GM19397 (cell line): Measurements from ENCODE around the gene AUTS2.

Experiments
- ATAC-seq: cut with Tn5 transposase; IDR thresholded peaks from one replicate; pipeline ENCODE4 v1.9.1; 2021; ENCODE audit warnings: mild to moderate bottlenecking, moderate library complexity; ENCODE audit not compliant: unreplicated experiment

The AUTS2 gene

GRCh38 chr7:70208236-70209063, 610.2 kb downstream of the AUTS2 start:
- no peak for ATAC-seq

- no peak for ATAC-seq
Measured at GRCh38 chr7:70210200-70210935, 612.1 kb downstream of the AUTS2 start.

GRCh38 chr7:70210936-70211310, 612.6 kb downstream of the AUTS2 start:
- no peak for ATAC-seq

GRCh38 chr7:70212281-70212680, 614.0 kb downstream of the AUTS2 start:
- no peak for ATAC-seq

- no peak for ATAC-seq
Measured at GRCh38 chr7:70214071-70214470, 615.8 kb downstream of the AUTS2 start.

- no peak for ATAC-seq
Measured at GRCh38 chr7:70215491-70215890, 617.2 kb downstream of the AUTS2 start.

- no peak for ATAC-seq
Measured at GRCh38 chr7:70217571-70217970, 619.3 kb downstream of the AUTS2 start.

GRCh38 chr7:70218006-70218405, 619.7 kb downstream of the AUTS2 start:
- no peak for ATAC-seq

- ATAC-seq = no peak
Measured at GRCh38 chr7:70219061-70219460, 620.8 kb downstream of the AUTS2 start.

GRCh38 chr7:70229242-70229641, 631.0 kb downstream of the AUTS2 start:
- ATAC-seq = no peak

- ATAC-seq = no peak
Measured at GRCh38 chr7:70230761-70231160, 632.5 kb downstream of the AUTS2 start.

- no peak for ATAC-seq
Measured at GRCh38 chr7:70233776-70234175, 635.5 kb downstream of the AUTS2 start.

- ATAC-seq = no peak
Measured at GRCh38 chr7:70237256-70237655, 639.0 kb downstream of the AUTS2 start.

GRCh38 chr7:70237831-70238575, 639.7 kb downstream of the AUTS2 start:
- ATAC-seq = peak; percentile 100

- ATAC-seq = no peak
Measured at GRCh38 chr7:70239918-70240317, 641.6 kb downstream of the AUTS2 start.

GRCh38 chr7:70240873-70241272, 642.6 kb downstream of the AUTS2 start:
- no peak for ATAC-seq

GRCh38 chr7:70241536-70242175, 643.4 kb downstream of the AUTS2 start:
- ATAC-seq = no peak

GRCh38 chr7:70242826-70243225, 644.6 kb downstream of the AUTS2 start:
- ATAC-seq = no peak

- no peak for ATAC-seq
Measured at GRCh38 chr7:70243443-70243842, 645.2 kb downstream of the AUTS2 start.

- no peak for ATAC-seq
Measured at GRCh38 chr7:70257921-70258320, 659.6 kb downstream of the AUTS2 start.

- no peak for ATAC-seq
Measured at GRCh38 chr7:70259502-70259901, 661.2 kb downstream of the AUTS2 start.
